HepG2 (cell line): ENCODE data around the gene MBD4. TPM values are rescaled to one million over a fixed set of nuclear protein-coding genes. Genes with fewer than 3 reads are reported as not detected.

Source experiments
- ATAC-seq: fragments of 200-7000 bp; cut with Tn5 transposase; 3 replicates; pipeline ENCODE4 v1.9.1; 2020; ENCODE audit warnings: mild to moderate bottlenecking, moderate library complexity
- BruUV-seq: library from RNA; stranded (reverse); fragments of 400-500 nt; replicated peaks from 2 replicates; lab custom pipeline; 2021; lab: Mats Ljungman, UMichigan
- CTCF ChIA-PET: fragments of 300-600 bp; formaldehyde crosslinking; extraction: SDS; loops from one replicate; lab custom pipeline; 2021; ENCODE audit warnings: low total read pairs, inconsistent platforms, low intra/inter-chr PET ratio; lab: Yijun Ruan, JAX
- POLR2A ChIA-PET: fragments of 350-600 bp; sonication (Branson Sonifier 250); formaldehyde crosslinking; loops from one replicate; lab custom pipeline; 2020; ENCODE audit warnings: antibody characterized with exemption, inconsistent platforms; lab: Yijun Ruan, JAX
- DNase-seq: peaks from one replicate; pipeline ENCODE4 v3.0.0-alpha.2; 2015; ENCODE audit warnings: low spot score
- FAIRE-seq: peaks from 3 replicates; lab custom pipeline; 2011; peaks lifted over from hg19 to GRCh38; lab: Jason Lieb, UNC
- H2AFZ ChIP-seq: one replicate; pipeline ENCODE4 v1.6.1; 2011; ENCODE audit warnings: low read length, inconsistent platforms
- H3K27ac ChIP-seq: fragments of 300-600 bp; 3 replicates; pipeline ENCODE4 v1.8.0; 2011; ENCODE audit warnings: mixed run types, mild to moderate bottlenecking, mixed read lengths, low read length, inconsistent platforms; ENCODE audit not compliant: insufficient read depth; ENCODE audit errors: extremely low read length
- H3K27me3 ChIP-seq, 2 experiments: fragments of 200-600 bp in 1 of 2; 2 replicates in 1 of 2; 3 replicates in 1 of 2; pipeline versions ENCODE4 v1.6.0 to v1.8.0; 2011; ENCODE audit warnings: low read length in 2 of 2, mild to moderate bottlenecking in 2 of 2, moderate library complexity in 2 of 2, inconsistent platforms in 1 of 2; ENCODE audit not compliant: insufficient read depth in 2 of 2, control insufficient read depth in 1 of 2
- H3K36me3 ChIP-seq, 2 experiments: fragments of 200-600 bp in 1 of 2; replicated peaks in 1 of 2; 2 replicates in 1 of 2; 3 replicates in 1 of 2; pipeline versions ENCODE4 v1.5.1 to v1.8.0; 2011; ENCODE audit warnings: low read length in 2 of 2, inconsistent platforms in 1 of 2; ENCODE audit not compliant: insufficient read depth in 2 of 2, control insufficient read depth in 1 of 2
- H3K4me1 ChIP-seq: 2 replicates; pipeline ENCODE4 v1.5.1; 2012; ENCODE audit warnings: low read length, inconsistent platforms; ENCODE audit not compliant: insufficient read depth
- H3K4me2 ChIP-seq: 2 replicates; pipeline ENCODE4 v1.6.0; 2011; ENCODE audit warnings: low read depth, low read length, inconsistent platforms
- H3K4me3 ChIP-seq, 3 experiments: fragments of 200-600 bp in 1 of 3; sonication (generic), shearing (Covaris generic) in 1 of 3; replicated peaks in 1 of 3; 2 replicates each; pipeline ENCODE4 v1.5.1; 2011 to 2016; ENCODE audit warnings: low read length in 3 of 3, inconsistent platforms in 2 of 3, low read depth in 2 of 3, mild to moderate bottlenecking in 2 of 3, control low read depth in 1 of 3, mixed read lengths in 1 of 3; ENCODE audit not compliant: insufficient read depth in 1 of 3
- H3K79me2 ChIP-seq: one replicate; pipeline ENCODE4 v1.6.1; 2011; ENCODE audit warnings: low read length, inconsistent platforms; ENCODE audit not compliant: insufficient read depth
- H3K9ac ChIP-seq: 2 replicates; pipeline ENCODE4 v1.6.0; 2011; ENCODE audit warnings: mild to moderate bottlenecking, low read depth, low read length, inconsistent platforms; ENCODE audit not compliant: insufficient read depth
- H3K9me3 ChIP-seq: 2 replicates; pipeline ENCODE4 v1.5.1; 2012; ENCODE audit warnings: mild to moderate bottlenecking, low read length
- H4K20me1 ChIP-seq: 2 replicates; pipeline ENCODE4 v1.6.0; 2011; ENCODE audit warnings: inconsistent platforms, mild to moderate bottlenecking, low read length, moderate library complexity; ENCODE audit not compliant: insufficient read depth
- CERS6 ChIP-seq: sonication (generic); formaldehyde crosslinking; IDR thresholded peaks from 2 replicates; pipeline ENCODE4 v1.5.0; 2020; ENCODE audit warnings: missing genetic modification reagents
- EP300 ChIP-seq, 3 experiments: sonication (generic) in 1 of 3; formaldehyde crosslinking in 1 of 3; IDR thresholded peaks; 2 replicates each; pipeline versions ENCODE4 v1.5.1 to v1.6.1; 2011 to 2020; ENCODE audit warnings: low read depth in 2 of 3, low read length in 2 of 3, borderline replicate concordance in 1 of 3, improper control_type of control experiment in 1 of 3, mild to moderate bottlenecking in 1 of 3, missing genetic modification reagents in 1 of 3, moderate library complexity in 1 of 3
- IRF9 ChIP-seq: sonication (generic); formaldehyde crosslinking; IDR thresholded peaks from 2 replicates; pipeline ENCODE4 v1.8.0; 2022; ENCODE audit warnings: missing genetic modification reagents, mild to moderate bottlenecking, borderline replicate concordance
- MYC ChIP-seq: sonication (generic); formaldehyde crosslinking; IDR thresholded peaks from 2 replicates; pipeline ENCODE4 v1.9.0; 2021; ENCODE audit warnings: missing genetic modification reagents, borderline replicate concordance
- NFYB ChIP-seq: sonication (generic); formaldehyde crosslinking; IDR thresholded peaks from 2 replicates; pipeline ENCODE4 v1.4.0; 2020; ENCODE audit warnings: missing genetic modification reagents
- POLR2G ChIP-seq: fragments of 200-400 bp; formaldehyde crosslinking; IDR thresholded peaks from 2 replicates; pipeline ENCODE4 v1.6.1; 2018; ENCODE audit warnings: mild to moderate bottlenecking, low read depth, low read length, moderate library complexity
- RFX5 ChIP-seq: IDR thresholded peaks from 2 replicates; pipeline ENCODE4 v1.6.1; 2011; ENCODE audit warnings: low read depth, low read length, improper control_type of control experiment
- SAP130 ChIP-seq: IDR thresholded peaks from 2 replicates; pipeline ENCODE4 v1.6.1; 2016; ENCODE audit warnings: low read depth
- SKI ChIP-seq: fragments of 450-650 bp; IDR thresholded peaks from one replicate; pipeline ENCODE4 v1.6.1; 2018; ENCODE audit warnings: mild to moderate bottlenecking; ENCODE audit not compliant: partially characterized antibody
- STAT6 ChIP-seq: sonication (generic); formaldehyde crosslinking; IDR thresholded peaks from 2 replicates; pipeline ENCODE4 v1.4.0; 2020; ENCODE audit warnings: missing genetic modification reagents, mild to moderate bottlenecking, borderline replicate concordance
- ZBTB21 ChIP-seq: sonication (generic); formaldehyde crosslinking; IDR thresholded peaks from 2 replicates; pipeline ENCODE4 v1.4.0; 2020; ENCODE audit warnings: missing genetic modification reagents
- ZNF800 ChIP-seq: sonication (generic); formaldehyde crosslinking; IDR thresholded peaks from 2 replicates; pipeline ENCODE4 v1.4.0; 2020; ENCODE audit warnings: missing genetic modification reagents
- ZNF841 ChIP-seq: sonication (generic); formaldehyde crosslinking; IDR thresholded peaks from 2 replicates; pipeline ENCODE4 v1.8.1; 2023; ENCODE audit warnings: missing genetic modification reagents, borderline replicate concordance
- WGBS: methylation state at CpG from one replicate; pipeline ENCODE4 v1.1.6; 2017; ENCODE audit warnings: low lambda C conversion rate; 5-methylcytosine and 5-hydroxymethylcytosine counted together
- in situ Hi-C: cut with HindIII; loops from 2 replicates; pipeline ENCODE4 v1.10.0; 2017; ENCODE audit warnings: low pct_unique_long_range_greater_than_20kb; ENCODE audit not compliant: extremely low pct_ligation_motif_present
- intact Hi-C: fragments of 100-400 bp; cut with micrococcal nuclease; formaldehyde crosslinking; loops from one replicate; pipeline ENCODE4 v1.10.0; 2022; ENCODE audit not compliant: unreplicated experiment
- polyA plus RNA-seq, 8 experiments: library from polyadenylated mRNA; depleted of rRNA in 3 of 8; stranded (reverse) in 7 of 8; unstranded in 1 of 8; fragments of >200 nt; fragmentation: Illumina TruSeq in 4 of 8; extraction: Trizol in 4 of 8; gene quantifications; 2 replicates each; pipeline versions ENCODE4 v1.2.1 to v1.2.3, GENCODE V29; 2011 to 2016; ENCODE audit warnings: low read depth in 4 of 8, missing spikeins in 1 of 8, mixed read lengths in 1 of 8; ENCODE audit not compliant: insufficient read depth in 1 of 8
- total RNA-seq, 5 experiments: library from RNA; depleted of rRNA; stranded (reverse); fragments of >200 nt; fragmentation: Illumina TruSeq; extraction: Trizol; gene quantifications; 2 replicates each; pipeline ENCODE4 v1.2.3, GENCODE V29; 2016; ENCODE audit warnings: low read depth in 1 of 5
- TF ChIP-seq, protein P1 (sequence below): sonication (generic); formaldehyde crosslinking; IDR thresholded peaks from 2 replicates; pipeline ENCODE4 v1.4.0; 2020; ENCODE audit warnings: missing genetic modification reagents

The MBD4 gene
- total and polyA plus RNA-seq, 2 of the 13 experiments (the other 11 are each of a cell fraction or from before 2014, with no cell fraction given) = 14.9 to 25.3 TPM

DNA sequence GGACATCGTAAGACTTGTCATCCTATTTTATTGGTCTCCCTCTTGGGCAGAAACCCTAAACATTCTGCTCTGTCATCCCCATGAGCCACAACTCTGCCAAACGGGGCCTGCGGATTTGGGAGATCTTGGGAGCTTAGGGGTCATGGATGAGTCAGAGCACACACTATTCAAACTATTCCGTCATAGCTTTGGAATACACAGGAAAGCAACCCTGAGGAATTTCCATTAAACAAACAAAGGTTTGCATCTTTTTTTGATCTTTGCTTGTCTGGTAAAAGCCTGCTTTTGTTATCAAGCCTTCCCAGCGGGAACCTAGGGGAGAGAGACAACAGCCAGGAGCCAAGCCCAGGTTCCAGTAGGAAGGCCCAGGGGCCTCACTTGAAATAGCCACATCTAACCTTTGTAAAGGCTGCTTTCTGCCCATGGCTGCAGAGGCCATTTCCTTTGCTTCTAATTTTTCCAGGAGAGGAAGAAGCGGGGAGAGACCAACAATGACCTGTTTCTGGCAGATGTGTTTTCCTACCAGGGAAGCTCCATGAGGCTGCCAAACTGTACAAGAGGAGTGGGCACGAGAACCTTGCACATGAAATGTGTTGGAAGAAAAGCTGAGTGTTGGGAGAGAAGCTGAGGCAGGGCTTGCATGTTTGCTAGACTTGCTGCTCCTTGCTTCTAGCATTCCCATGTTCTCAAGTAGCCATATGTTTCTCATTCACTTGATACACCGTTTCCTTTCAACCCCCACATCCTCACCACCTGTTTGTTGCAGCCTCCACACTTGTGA is 50.8 kb downstream of the MBD4 start (continued):
- TF ChIP-seq EP300 (IDR thresholded peaks at IDR 0.05; ENCODE audit: low read depth in 2 of 2, low read length in 2 of 2) (peak in 1 of 2 experiments; percentile 47; a peak in 2 of 4 replicates), EP300 (CRISPR knock-in tag; IDR thresholded peaks at IDR 0.05; ENCODE audit: borderline replicate concordance) (peak; percentile 16; the same call in 1 of the 2 replicates), POLR2G (0 out of 2 replicates have a peak, but pooled peaks have one; percentile 38), ZBTB21 (CRISPR knock-in tag) (peak; percentile 93), SAP130 (CRISPR knock-in tag) (peak; percentile 61)

GRCh38 chr3:129387487-129387886 is 52.3 kb downstream of the MBD4 start:
- intact Hi-C loops = loop anchor here (10.0 kb wide), 1 partner anchor 237 kb away; no protein-coding TSS in a partner anchor
- Histone ChIP-seq H3K79me2 (no peaks in the 10 kb centered on the region), H3K4me1 (peaks cover 50% of the 10 kb centered on the region), H3K4me3 (no peak overlapping the region), H2AFZ (no peak overlapping the region), H4K20me1 (no peaks in the 10 kb centered on the region), H3K27ac (peak overlapping the region; percentile 7), H3K4me2 (no peak overlapping the region), H3K9me3 (no peaks in the 10 kb centered on the region), H3K9ac (no peak overlapping the region), H3K27me3 (no peaks in the 10 kb centered on the region), H3K36me3 (peaks cover 5 to 25% of the 10 kb centered on the region in 2 experiments; a peak in 3 of 5 replicates)
- CTCF ChIA-PET = no interaction called here
- ATAC-seq (no peak), FAIRE-seq (no peak), DNase-seq (no peak)
- 99% methylated on average over 5 of the region's 5 CpGs for WGBS
- in situ Hi-C loops = no loop called here
- no TSS peak for BruUV-seq
- POLR2A ChIA-PET = interaction anchor here (1.3 to 2.0 kb wide), 3 partner anchors 8 to 41 kb away, joined by 3 to 6 read pairs (median 5); partner anchors contain the start of gene EFCAB12
- TF ChIP-seq MYC (no peak), IRF9 (CRISPR knock-in tag) (no peak), SKI (no peak), ZNF800 (CRISPR knock-in tag) (no peak), NFYB (CRISPR knock-in tag) (no peak), ZNF841 (CRISPR knock-in tag) (no peak), STAT6 (CRISPR knock-in tag) (no peak), CERS6 (CRISPR knock-in tag) (no peak), RFX5 (no peak)
- TF ChIP-seq, protein P1, sequence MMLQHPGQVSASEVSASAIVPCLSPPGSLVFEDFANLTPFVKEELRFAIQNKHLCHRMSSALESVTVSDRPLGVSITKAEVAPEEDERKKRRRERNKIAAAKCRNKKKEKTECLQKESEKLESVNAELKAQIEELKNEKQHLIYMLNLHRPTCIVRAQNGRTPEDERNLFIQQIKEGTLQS (CRISPR knock-in tag) = no peak
